SK-N-SH (cell line): ENCODE measurements around the gene LMBR1L. TPM values are rescaled to one million over a fixed set of nuclear protein-coding genes. Genes with fewer than 3 reads are reported as not detected.
"Not testable (repeated sequence)": the region's sequence is repeated elsewhere in the genome, so short reads cannot be mapped to it uniquely, and the experiment has no call there.

Experiments used
- CTCF ChIA-PET: fragments of 300-600, 350-600 bp; formaldehyde crosslinking; extraction: SDS; loops from one replicate; lab custom pipeline; 2021; lab: Yijun Ruan, JAX
- POLR2A ChIA-PET: fragments of 350-600 bp; sonication (Branson Sonifier 250); formaldehyde crosslinking; extraction: SDS; loops from one replicate; lab custom pipeline; 2020; ENCODE audit warnings: antibody characterized with exemption, inconsistent platforms; lab: Yijun Ruan, JAX
- DNase-seq: peaks from one replicate; pipeline ENCODE4 v3.0.0; 2012
- H2AFZ ChIP-seq: fragments of 200-600 bp; sonication (generic); 2 replicates; pipeline ENCODE4 v1.8.1; 2016; ENCODE audit warnings: antibody characterized with exemption, mild to moderate bottlenecking, low read depth
- H3F3A ChIP-seq: fragments of 200-600 bp; sonication (generic); replicated peaks from 2 replicates; pipeline ENCODE3; 2016; ENCODE audit warnings: antibody characterized with exemption, mild to moderate bottlenecking; ENCODE audit not compliant: insufficient read depth
- H3K27ac ChIP-seq, 2 experiments: fragments of 200-500 bp in 1 of 2; fragments of 200-600 bp in 1 of 2; sonication (Bioruptor generic) in 1 of 2; sonication (generic), shearing (Covaris generic) in 1 of 2; 2 replicates each; pipeline versions ENCODE4 v1.5.1 to v1.6.1; 2014 to 2016; ENCODE audit warnings: low read depth in 2 of 2, inconsistent platforms in 1 of 2, low read length in 1 of 2, mild to moderate bottlenecking in 1 of 2, mixed read lengths in 1 of 2
- H3K27me3 ChIP-seq: fragments of 200-600 bp; sonication (generic), shearing (Covaris generic); 2 replicates; pipeline ENCODE4 v1.6.1; 2016; ENCODE audit warnings: mixed run types; ENCODE audit not compliant: insufficient read depth
- H3K36me3 ChIP-seq, 2 experiments: fragments of 200-500 bp in 1 of 2; fragments of 200-600 bp in 1 of 2; sonication (Bioruptor generic) in 1 of 2; sonication (generic) in 1 of 2; replicated peaks in 1 of 2; 2 replicates each; pipeline versions ENCODE3 to v1.5.1; 2014 to 2016; ENCODE audit warnings: low read length in 1 of 2, mild to moderate bottlenecking in 1 of 2; ENCODE audit not compliant: insufficient read depth in 2 of 2, control insufficient read depth in 1 of 2
- H3K4me1 ChIP-seq, 2 experiments: fragments of 200-500 bp in 1 of 2; fragments of 200-600 bp in 1 of 2; sonication (Bioruptor generic) in 1 of 2; sonication (generic), shearing (Covaris generic) in 1 of 2; 2 replicates each; pipeline versions ENCODE4 v1.5.1 to v1.6.1; 2014 to 2016; ENCODE audit warnings: low read depth in 1 of 2, low read length in 1 of 2, mixed run types in 1 of 2; ENCODE audit not compliant: insufficient read depth in 2 of 2, control insufficient read depth in 1 of 2
- H3K4me2 ChIP-seq: fragments of 200-600 bp; sonication (generic), shearing (Covaris generic); 2 replicates; pipeline ENCODE4 v1.6.1; 2017; ENCODE audit warnings: mixed run types
- H3K4me3 ChIP-seq, 2 experiments: fragments of 200-500 bp in 1 of 2; fragments of 200-600 bp in 1 of 2; sonication (Bioruptor generic) in 1 of 2; sonication (generic), shearing (Covaris generic) in 1 of 2; 2 replicates each; pipeline versions ENCODE4 v1.5.1 to v1.8.1; 2014 to 2016; ENCODE audit warnings: low read depth in 2 of 2, inconsistent platforms in 1 of 2, low read length in 1 of 2, mild to moderate bottlenecking in 1 of 2, mixed read lengths in 1 of 2, moderate library complexity in 1 of 2
- H3K79me2 ChIP-seq: fragments of 200-600 bp; sonication (generic); 2 replicates; pipeline ENCODE4 v1.8.1; 2017; ENCODE audit warnings: mild to moderate bottlenecking; ENCODE audit not compliant: insufficient read depth
- H3K9ac ChIP-seq: fragments of 200-600 bp; sonication (generic); 2 replicates; pipeline ENCODE4 v1.6.1; 2017; ENCODE audit warnings: mixed run types
- H3K9me2 ChIP-seq: fragments of 200-600 bp; sonication (generic); 2 replicates; pipeline ENCODE4 v1.6.1; 2017; ENCODE audit warnings: mixed run types
- H3K9me3 ChIP-seq: fragments of 200-600 bp; sonication (generic); 2 replicates; pipeline ENCODE4 v1.6.1; 2017; ENCODE audit warnings: mixed run types, mild to moderate bottlenecking, moderate library complexity
- H4K20me1 ChIP-seq: fragments of 200-600 bp; sonication (generic); 2 replicates; pipeline ENCODE4 v1.6.1; 2017; ENCODE audit warnings: mild to moderate bottlenecking, mixed run types; ENCODE audit not compliant: insufficient read depth
- EP300 ChIP-seq, 2 experiments: IDR thresholded peaks; 2 replicates each; pipeline versions ENCODE4 v1.4.0 to v1.6.1; 2012; ENCODE audit warnings: borderline replicate concordance in 1 of 2, low read depth in 1 of 2, low read length in 1 of 2
- FOSL2 ChIP-seq: IDR thresholded peaks from 2 replicates; pipeline ENCODE4 v1.4.0; 2012; ENCODE audit warnings: low read depth, mild to moderate bottlenecking, moderate library complexity, borderline replicate concordance
- FOXM1 ChIP-seq: IDR thresholded peaks from 2 replicates; pipeline ENCODE4 v1.4.0; 2012; ENCODE audit warnings: low read depth, mild to moderate bottlenecking
- GABPA ChIP-seq: IDR thresholded peaks from 2 replicates; pipeline ENCODE4 v1.4.0; 2012; ENCODE audit warnings: low read depth, mild to moderate bottlenecking
- JUND ChIP-seq: IDR thresholded peaks from 2 replicates; pipeline ENCODE4 v1.4.0; 2012
- MAX ChIP-seq: IDR thresholded peaks from 2 replicates; pipeline ENCODE4 v1.4.0; 2012; ENCODE audit warnings: low read depth
- ZBTB33 ChIP-seq: IDR thresholded peaks from 2 replicates; pipeline ENCODE4 v1.4.0; 2012; ENCODE audit warnings: low read depth, borderline replicate concordance
- WGBS: methylation state at CpG from one replicate; pipeline ENCODE4 v1.1.6; 2017; ENCODE audit warnings: low lambda C conversion rate; 5-methylcytosine and 5-hydroxymethylcytosine counted together
- polyA plus RNA-seq, 3 experiments: library from polyadenylated mRNA; depleted of rRNA; stranded (reverse); fragments of >200 nt; gene quantifications; 2 replicates each; pipeline ENCODE4 v1.2.3, GENCODE V29; 2012
- TF ChIP-seq, protein P1 (sequence below): fragments of 150-350 bp; IDR thresholded peaks from 2 replicates; pipeline ENCODE4 v1.6.1; 2017; ENCODE audit warnings: antibody characterized with exemption, low read length, low read depth, borderline replicate concordance

LMBR1L gene
- polyA plus RNA-seq, 1 of the 3 experiments (the other 2 are of a cell fraction): 61.4 TPM

GRCh38 chr12:49066120-49066519 lies 44.5 kb downstream of the LMBR1L start:
- Histone ChIP-seq H3K9me3 (no peaks in the 10 kb centered on the region), H3F3A (peaks cover 3% of the 10 kb centered on the region), H3K27ac (no peak overlapping the region), H3K4me3 (no peak overlapping the region), H2AFZ (no peak overlapping the region), H3K4me1 (peaks cover 3 to 8% of the 10 kb centered on the region in 2 experiments; a peak in 1 of 4 replicates), H3K9ac (no peak overlapping the region), H3K79me2 (peaks cover 8% of the 10 kb centered on the region), H3K4me2 (no peak overlapping the region), H3K9me2 (no peaks in the 10 kb centered on the region), H3K27me3 (no peaks in the 10 kb centered on the region), H3K36me3 (no peaks in the 10 kb centered on the region), H4K20me1 (no peaks in the 10 kb centered on the region)
- no peak for TF ChIP-seq ZBTB33
- ChIA-PET CTCF (interaction anchor here (1.1 to 15.9 kb wide), 7 partner anchors 8 to 170 kb away, joined by 4 to 300 read pairs (median 35); partner anchors contain the start of genes DHH and LMBR1L), POLR2A (no interaction called here)
- DNase-seq: no peak
- WGBS: 73% methylated on average over 4 of the region's 4 CpGs

DNA sequence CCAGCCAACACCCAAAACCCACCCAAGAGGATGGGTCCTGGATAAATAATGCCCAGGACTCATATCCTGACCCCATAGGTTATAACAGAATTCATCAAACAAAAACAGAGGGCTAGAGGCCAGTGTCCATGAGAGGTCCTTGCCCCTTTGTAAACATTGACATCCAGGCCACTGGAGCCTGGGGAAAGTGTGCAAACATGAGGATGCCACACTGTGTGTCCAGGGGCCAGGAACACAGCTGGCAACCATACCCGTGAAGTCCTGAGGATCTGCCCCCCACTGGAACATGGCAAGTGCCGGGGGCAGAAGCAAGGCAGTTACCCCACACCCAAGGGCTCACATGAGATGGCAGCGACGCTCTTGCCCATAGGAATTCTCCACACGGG lies 45.9 kb downstream of the LMBR1L start:
- POLR2A ChIA-PET: interaction anchor here (0.6 to 1.3 kb wide), 6 partner anchors 27 to 168 kb away, joined by 3 to 4 read pairs (median 3); partner anchors contain the start of gene TUBA1B

DNA sequence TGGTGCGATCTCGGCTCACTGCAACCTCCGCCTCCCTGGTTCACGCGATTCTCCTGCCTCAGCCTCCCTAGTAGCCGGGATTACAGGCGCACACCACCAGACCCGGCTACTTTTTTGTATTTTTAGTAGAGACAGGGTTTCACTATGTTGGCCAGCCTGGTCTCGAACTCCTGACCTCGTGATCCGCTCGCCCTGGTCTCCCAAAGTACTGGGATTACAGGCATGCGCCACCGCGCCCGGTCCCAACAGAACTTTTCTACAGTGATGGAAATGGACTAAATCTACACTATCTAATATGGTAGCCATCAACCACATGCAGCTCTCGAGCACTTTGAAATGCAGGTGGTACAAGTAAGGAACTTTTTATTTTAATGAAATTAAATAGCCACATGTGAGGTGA lies 48.7 kb downstream of the LMBR1L start:
- H3K9me2 ChIP-seq, POLR2A ChIA-PET, H2AFZ ChIP-seq, H3K4me3 ChIP-seq, H3K9me3 ChIP-seq, H3K27me3 ChIP-seq, H3K4me2 ChIP-seq, H3K36me3 ChIP-seq, H3F3A ChIP-seq, H3K27ac ChIP-seq, DNase-seq, H3K9ac ChIP-seq: not testable (repeated sequence)
- Histone ChIP-seq H4K20me1 (peaks cover 22% of the 10 kb centered on the region), H3K79me2 (peaks cover 46% of the 10 kb centered on the region), H3K4me1 (peaks cover 4 to 25% of the 10 kb centered on the region in 2 experiments; a peak in 3 of 4 replicates)
- CTCF ChIA-PET: interaction anchor here (1.2 to 15.9 kb wide), 5 partner anchors 18 to 69 kb away, joined by 3 to 300 read pairs (median 26); partner anchors contain the start of genes DHH and TUBA1B
- 96% methylated on average over 17 of the region's 17 CpGs for WGBS

More for the DNA sequence above, 45.9 kb downstream of the LMBR1L start:
- Histone ChIP-seq H3K9ac (no peak overlapping the region), H3K9me2 (no peaks in the 10 kb centered on the region), H3K9me3 (no peaks in the 10 kb centered on the region), H3K27me3 (no peaks in the 10 kb centered on the region), H3K4me3 (no peak overlapping the region), H3K79me2 (peaks cover 18% of the 10 kb centered on the region), H3K4me1 (peaks cover 3 to 8% of the 10 kb centered on the region in 2 experiments; a peak in 1 of 4 replicates), H3K36me3 (no peaks in the 10 kb centered on the region), H3F3A (no peaks in the 10 kb centered on the region), H2AFZ (no peak overlapping the region), H3K4me2 (no peak overlapping the region), H3K27ac (no peak overlapping the region), H4K20me1 (no peaks in the 10 kb centered on the region)
- 81% methylated on average over 3 of the region's 5 CpGs for WGBS
- DNase-seq: no peak
- no peak for TF ChIP-seq FOSL2
- no peak for TF ChIP-seq JUND
- TF ChIP-seq MAX: no peak
- TF ChIP-seq EP300 (IDR thresholded peaks at IDR 0.05; ENCODE audit: borderline replicate concordance in 1 of 2, low read depth in 1 of 2, low read length in 1 of 2): no peak
- no peak for TF ChIP-seq GABPA
- no peak for TF ChIP-seq FOXM1
- TF ChIP-seq, protein P1, sequence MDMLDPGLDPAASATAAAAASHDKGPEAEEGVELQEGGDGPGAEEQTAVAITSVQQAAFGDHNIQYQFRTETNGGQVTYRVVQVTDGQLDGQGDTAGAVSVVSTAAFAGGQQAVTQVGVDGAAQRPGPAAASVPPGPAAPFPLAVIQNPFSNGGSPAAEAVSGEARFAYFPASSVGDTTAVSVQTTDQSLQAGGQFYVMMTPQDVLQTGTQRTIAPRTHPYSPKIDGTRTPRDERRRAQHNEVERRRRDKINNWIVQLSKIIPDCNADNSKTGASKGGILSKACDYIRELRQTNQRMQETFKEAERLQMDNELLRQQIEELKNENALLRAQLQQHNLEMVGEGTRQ: no peak
- CTCF ChIA-PET: interaction anchor here (0.6 to 15.9 kb wide), 33 partner anchors 9 to 278 kb away, joined by 3 to 300 read pairs (median 5); partner anchors contain the start of genes DHH, LMBR1L and TUBA1B
